SK-N-SH (cell line): ENCODE measurements around the gene SLC2A8. TPM values are rescaled to one million over a fixed set of nuclear protein-coding genes. Genes with fewer than 3 reads are reported as not detected.

Experiments
- CTCF ChIA-PET: fragments of 300-600, 350-600 bp; formaldehyde crosslinking; extraction: SDS; loops from one replicate; lab custom pipeline; 2021; lab: Yijun Ruan, JAX
- POLR2A ChIA-PET: fragments of 350-600 bp; sonication (Branson Sonifier 250); formaldehyde crosslinking; extraction: SDS; loops from one replicate; lab custom pipeline; 2020; ENCODE audit warnings: antibody characterized with exemption, inconsistent platforms; lab: Yijun Ruan, JAX
- DNase-seq: peaks from one replicate; pipeline ENCODE4 v3.0.0; 2012
- H2AFZ ChIP-seq: fragments of 200-600 bp; sonication (generic); 2 replicates; pipeline ENCODE4 v1.8.1; 2016; ENCODE audit warnings: antibody characterized with exemption, mild to moderate bottlenecking, low read depth
- H3F3A ChIP-seq: fragments of 200-600 bp; sonication (generic); replicated peaks from 2 replicates; pipeline ENCODE3; 2016; ENCODE audit warnings: antibody characterized with exemption, mild to moderate bottlenecking; ENCODE audit not compliant: insufficient read depth
- H3K27ac ChIP-seq, 2 experiments: fragments of 200-500 bp in 1 of 2; fragments of 200-600 bp in 1 of 2; sonication (Bioruptor generic) in 1 of 2; sonication (generic), shearing (Covaris generic) in 1 of 2; 2 replicates each; pipeline versions ENCODE4 v1.5.1 to v1.6.1; 2014 to 2016; ENCODE audit warnings: low read depth in 2 of 2, inconsistent platforms in 1 of 2, low read length in 1 of 2, mild to moderate bottlenecking in 1 of 2, mixed read lengths in 1 of 2
- H3K27me3 ChIP-seq: fragments of 200-600 bp; sonication (generic), shearing (Covaris generic); 2 replicates; pipeline ENCODE4 v1.6.1; 2016; ENCODE audit warnings: mixed run types; ENCODE audit not compliant: insufficient read depth
- H3K36me3 ChIP-seq, 2 experiments: fragments of 200-500 bp in 1 of 2; fragments of 200-600 bp in 1 of 2; sonication (Bioruptor generic) in 1 of 2; sonication (generic) in 1 of 2; replicated peaks in 1 of 2; 2 replicates each; pipeline versions ENCODE3 to v1.5.1; 2014 to 2016; ENCODE audit warnings: low read length in 1 of 2, mild to moderate bottlenecking in 1 of 2; ENCODE audit not compliant: insufficient read depth in 2 of 2, control insufficient read depth in 1 of 2
- H3K4me1 ChIP-seq, 2 experiments: fragments of 200-500 bp in 1 of 2; fragments of 200-600 bp in 1 of 2; sonication (Bioruptor generic) in 1 of 2; sonication (generic), shearing (Covaris generic) in 1 of 2; 2 replicates each; pipeline versions ENCODE4 v1.5.1 to v1.6.1; 2014 to 2016; ENCODE audit warnings: low read depth in 1 of 2, low read length in 1 of 2, mixed run types in 1 of 2; ENCODE audit not compliant: insufficient read depth in 2 of 2, control insufficient read depth in 1 of 2
- H3K4me2 ChIP-seq: fragments of 200-600 bp; sonication (generic), shearing (Covaris generic); 2 replicates; pipeline ENCODE4 v1.6.1; 2017; ENCODE audit warnings: mixed run types
- H3K4me3 ChIP-seq, 2 experiments: fragments of 200-500 bp in 1 of 2; fragments of 200-600 bp in 1 of 2; sonication (Bioruptor generic) in 1 of 2; sonication (generic), shearing (Covaris generic) in 1 of 2; 2 replicates each; pipeline versions ENCODE4 v1.5.1 to v1.8.1; 2014 to 2016; ENCODE audit warnings: low read depth in 2 of 2, inconsistent platforms in 1 of 2, low read length in 1 of 2, mild to moderate bottlenecking in 1 of 2, mixed read lengths in 1 of 2, moderate library complexity in 1 of 2
- H3K79me2 ChIP-seq: fragments of 200-600 bp; sonication (generic); 2 replicates; pipeline ENCODE4 v1.8.1; 2017; ENCODE audit warnings: mild to moderate bottlenecking; ENCODE audit not compliant: insufficient read depth
- H3K9ac ChIP-seq: fragments of 200-600 bp; sonication (generic); 2 replicates; pipeline ENCODE4 v1.6.1; 2017; ENCODE audit warnings: mixed run types
- H3K9me2 ChIP-seq: fragments of 200-600 bp; sonication (generic); 2 replicates; pipeline ENCODE4 v1.6.1; 2017; ENCODE audit warnings: mixed run types
- H3K9me3 ChIP-seq: fragments of 200-600 bp; sonication (generic); 2 replicates; pipeline ENCODE4 v1.6.1; 2017; ENCODE audit warnings: mixed run types, mild to moderate bottlenecking, moderate library complexity
- H4K20me1 ChIP-seq: fragments of 200-600 bp; sonication (generic); 2 replicates; pipeline ENCODE4 v1.6.1; 2017; ENCODE audit warnings: mild to moderate bottlenecking, mixed run types; ENCODE audit not compliant: insufficient read depth
- GABPA ChIP-seq: IDR thresholded peaks from 2 replicates; pipeline ENCODE4 v1.4.0; 2012; ENCODE audit warnings: low read depth, mild to moderate bottlenecking
- NFIC ChIP-seq: IDR thresholded peaks from 2 replicates; pipeline ENCODE4 v1.4.0; 2012; ENCODE audit warnings: borderline replicate concordance
- NRF1 ChIP-seq: IDR thresholded peaks from 2 replicates; pipeline ENCODE4 v1.6.1; 2012; ENCODE audit warnings: low read depth, mild to moderate bottlenecking, low read length
- POLR2AphosphoS5 ChIP-seq: IDR thresholded peaks from 2 replicates; pipeline ENCODE4 v1.6.1; 2012; ENCODE audit warnings: low read depth, low read length
- RCOR1 ChIP-seq: fragments of 150-350 bp; IDR thresholded peaks from 2 replicates; pipeline ENCODE4 v1.6.1; 2017; ENCODE audit warnings: antibody characterized with exemption, low read length
- SIN3A ChIP-seq: IDR thresholded peaks from 2 replicates; pipeline ENCODE4 v1.6.1; 2012; ENCODE audit warnings: low read depth, mild to moderate bottlenecking, low read length, moderate library complexity, borderline replicate concordance
- SMC3 ChIP-seq: IDR thresholded peaks from 2 replicates; pipeline ENCODE4 v1.6.1; 2012; ENCODE audit warnings: low read depth, low read length, improper control_type of control experiment
- WGBS: methylation state at CpG from one replicate; pipeline ENCODE4 v1.1.6; 2017; ENCODE audit warnings: low lambda C conversion rate; 5-methylcytosine and 5-hydroxymethylcytosine counted together
- polyA plus RNA-seq, 3 experiments: library from polyadenylated mRNA; depleted of rRNA; stranded (reverse); fragments of >200 nt; gene quantifications; 2 replicates each; pipeline ENCODE4 v1.2.3, GENCODE V29; 2012
- TF ChIP-seq, protein P1 (sequence below): IDR thresholded peaks from 2 replicates; pipeline ENCODE4 v1.4.0; 2012; ENCODE audit warnings: low read depth, borderline replicate concordance
- TF ChIP-seq, protein P2 (sequence below): IDR thresholded peaks from 2 replicates; pipeline ENCODE4 v1.6.1; 2012; ENCODE audit warnings: mild to moderate bottlenecking, low read depth, low read length, moderate library complexity
- TF ChIP-seq, protein P3 (sequence below): IDR thresholded peaks from 2 replicates; pipeline ENCODE4; 2012
- TF ChIP-seq, protein P4 (sequence below): fragments of 150-350 bp; IDR thresholded peaks from 2 replicates; pipeline ENCODE4 v1.6.1; 2016; ENCODE audit warnings: mild to moderate bottlenecking, low read depth, low read length
- TF ChIP-seq, protein P5 (sequence below): IDR thresholded peaks from 2 replicates; pipeline ENCODE4 v1.4.0; 2012; ENCODE audit warnings: low read depth, borderline replicate concordance
- TF ChIP-seq, protein P6 (sequence below): fragments of 200-600 bp; sonication (generic); IDR thresholded peaks from 2 replicates; pipeline ENCODE4 v1.6.1; 2017; ENCODE audit warnings: antibody characterized with exemption, mild to moderate bottlenecking, moderate library complexity

SLC2A8 gene
- polyA plus RNA-seq, 1 of the 3 experiments (the other 2 are of a cell fraction), result 15.1 TPM

DNA sequence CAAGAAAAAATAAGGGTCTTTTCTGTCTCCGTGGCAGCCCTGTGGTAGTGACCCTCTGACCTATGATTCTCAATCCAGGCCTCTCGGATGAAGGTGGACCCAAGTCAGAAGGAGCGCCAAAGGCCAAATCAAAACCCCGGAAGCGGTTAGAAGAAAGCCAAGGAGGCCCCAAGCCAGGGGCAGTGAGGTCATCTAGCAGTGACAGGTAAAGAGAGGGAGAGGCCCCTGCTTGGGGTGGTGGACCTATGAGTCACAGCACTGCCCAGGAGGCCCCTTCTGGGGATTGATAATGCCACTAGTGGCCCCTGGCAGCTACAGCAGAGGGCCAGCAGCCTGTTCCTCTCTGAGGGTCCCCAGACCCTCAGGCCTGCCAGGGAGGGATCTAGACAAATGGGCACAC, 6.4 kb upstream of the SLC2A8 start:
- Histone ChIP-seq H3K4me1 (peaks cover 0 to 9% of the 10 kb centered on the region in 2 experiments; a peak in 1 of 4 replicates), H3K27me3 (no peaks in the 10 kb centered on the region), H3F3A (peaks cover 34% of the 10 kb centered on the region), H2AFZ (no peak overlapping the region), H3K9ac (no peak overlapping the region), H3K36me3 (no peaks in the 10 kb centered on the region), H4K20me1 (no peaks in the 10 kb centered on the region; the same call in 1 of the 2 replicates), H3K4me2 (no peak overlapping the region), H3K9me2 (no peaks in the 10 kb centered on the region), H3K9me3 (no peaks in the 10 kb centered on the region), H3K27ac (no peak overlapping the region), H3K79me2 (no peaks in the 10 kb centered on the region), H3K4me3 (no peak overlapping the region)
- POLR2A ChIA-PET, result no interaction called here
- TF ChIP-seq POLR2AphosphoS5 (no peak), SIN3A (no peak), NRF1 (no peak), SMC3 (no peak), NFIC (no peak), RCOR1 (no peak), GABPA (no peak)
- TF ChIP-seq, protein P1, sequence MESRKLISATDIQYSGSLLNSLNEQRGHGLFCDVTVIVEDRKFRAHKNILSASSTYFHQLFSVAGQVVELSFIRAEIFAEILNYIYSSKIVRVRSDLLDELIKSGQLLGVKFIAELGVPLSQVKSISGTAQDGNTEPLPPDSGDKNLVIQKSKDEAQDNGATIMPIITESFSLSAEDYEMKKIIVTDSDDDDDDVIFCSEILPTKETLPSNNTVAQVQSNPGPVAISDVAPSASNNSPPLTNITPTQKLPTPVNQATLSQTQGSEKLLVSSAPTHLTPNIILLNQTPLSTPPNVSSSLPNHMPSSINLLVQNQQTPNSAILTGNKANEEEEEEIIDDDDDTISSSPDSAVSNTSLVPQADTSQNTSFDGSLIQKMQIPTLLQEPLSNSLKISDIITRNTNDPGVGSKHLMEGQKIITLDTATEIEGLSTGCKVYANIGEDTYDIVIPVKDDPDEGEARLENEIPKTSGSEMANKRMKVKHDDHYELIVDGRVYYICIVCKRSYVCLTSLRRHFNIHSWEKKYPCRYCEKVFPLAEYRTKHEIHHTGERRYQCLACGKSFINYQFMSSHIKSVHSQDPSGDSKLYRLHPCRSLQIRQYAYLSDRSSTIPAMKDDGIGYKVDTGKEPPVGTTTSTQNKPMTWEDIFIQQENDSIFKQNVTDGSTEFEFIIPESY, result no peak
- TF ChIP-seq, protein P2, sequence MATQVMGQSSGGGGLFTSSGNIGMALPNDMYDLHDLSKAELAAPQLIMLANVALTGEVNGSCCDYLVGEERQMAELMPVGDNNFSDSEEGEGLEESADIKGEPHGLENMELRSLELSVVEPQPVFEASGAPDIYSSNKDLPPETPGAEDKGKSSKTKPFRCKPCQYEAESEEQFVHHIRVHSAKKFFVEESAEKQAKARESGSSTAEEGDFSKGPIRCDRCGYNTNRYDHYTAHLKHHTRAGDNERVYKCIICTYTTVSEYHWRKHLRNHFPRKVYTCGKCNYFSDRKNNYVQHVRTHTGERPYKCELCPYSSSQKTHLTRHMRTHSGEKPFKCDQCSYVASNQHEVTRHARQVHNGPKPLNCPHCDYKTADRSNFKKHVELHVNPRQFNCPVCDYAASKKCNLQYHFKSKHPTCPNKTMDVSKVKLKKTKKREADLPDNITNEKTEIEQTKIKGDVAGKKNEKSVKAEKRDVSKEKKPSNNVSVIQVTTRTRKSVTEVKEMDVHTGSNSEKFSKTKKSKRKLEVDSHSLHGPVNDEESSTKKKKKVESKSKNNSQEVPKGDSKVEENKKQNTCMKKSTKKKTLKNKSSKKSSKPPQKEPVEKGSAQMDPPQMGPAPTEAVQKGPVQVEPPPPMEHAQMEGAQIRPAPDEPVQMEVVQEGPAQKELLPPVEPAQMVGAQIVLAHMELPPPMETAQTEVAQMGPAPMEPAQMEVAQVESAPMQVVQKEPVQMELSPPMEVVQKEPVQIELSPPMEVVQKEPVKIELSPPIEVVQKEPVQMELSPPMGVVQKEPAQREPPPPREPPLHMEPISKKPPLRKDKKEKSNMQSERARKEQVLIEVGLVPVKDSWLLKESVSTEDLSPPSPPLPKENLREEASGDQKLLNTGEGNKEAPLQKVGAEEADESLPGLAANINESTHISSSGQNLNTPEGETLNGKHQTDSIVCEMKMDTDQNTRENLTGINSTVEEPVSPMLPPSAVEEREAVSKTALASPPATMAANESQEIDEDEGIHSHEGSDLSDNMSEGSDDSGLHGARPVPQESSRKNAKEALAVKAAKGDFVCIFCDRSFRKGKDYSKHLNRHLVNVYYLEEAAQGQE, result no peak
- TF ChIP-seq, protein P3, sequence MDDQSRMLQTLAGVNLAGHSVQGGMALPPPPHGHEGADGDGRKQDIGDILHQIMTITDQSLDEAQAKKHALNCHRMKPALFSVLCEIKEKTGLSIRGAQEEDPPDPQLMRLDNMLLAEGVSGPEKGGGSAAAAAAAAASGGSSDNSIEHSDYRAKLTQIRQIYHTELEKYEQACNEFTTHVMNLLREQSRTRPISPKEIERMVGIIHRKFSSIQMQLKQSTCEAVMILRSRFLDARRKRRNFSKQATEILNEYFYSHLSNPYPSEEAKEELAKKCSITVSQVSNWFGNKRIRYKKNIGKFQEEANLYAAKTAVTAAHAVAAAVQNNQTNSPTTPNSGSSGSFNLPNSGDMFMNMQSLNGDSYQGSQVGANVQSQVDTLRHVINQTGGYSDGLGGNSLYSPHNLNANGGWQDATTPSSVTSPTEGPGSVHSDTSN, result no peak
- TF ChIP-seq, protein P4, sequence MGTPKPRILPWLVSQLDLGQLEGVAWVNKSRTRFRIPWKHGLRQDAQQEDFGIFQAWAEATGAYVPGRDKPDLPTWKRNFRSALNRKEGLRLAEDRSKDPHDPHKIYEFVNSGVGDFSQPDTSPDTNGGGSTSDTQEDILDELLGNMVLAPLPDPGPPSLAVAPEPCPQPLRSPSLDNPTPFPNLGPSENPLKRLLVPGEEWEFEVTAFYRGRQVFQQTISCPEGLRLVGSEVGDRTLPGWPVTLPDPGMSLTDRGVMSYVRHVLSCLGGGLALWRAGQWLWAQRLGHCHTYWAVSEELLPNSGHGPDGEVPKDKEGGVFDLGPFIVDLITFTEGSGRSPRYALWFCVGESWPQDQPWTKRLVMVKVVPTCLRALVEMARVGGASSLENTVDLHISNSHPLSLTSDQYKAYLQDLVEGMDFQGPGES, result no peak
- TF ChIP-seq, protein P5, sequence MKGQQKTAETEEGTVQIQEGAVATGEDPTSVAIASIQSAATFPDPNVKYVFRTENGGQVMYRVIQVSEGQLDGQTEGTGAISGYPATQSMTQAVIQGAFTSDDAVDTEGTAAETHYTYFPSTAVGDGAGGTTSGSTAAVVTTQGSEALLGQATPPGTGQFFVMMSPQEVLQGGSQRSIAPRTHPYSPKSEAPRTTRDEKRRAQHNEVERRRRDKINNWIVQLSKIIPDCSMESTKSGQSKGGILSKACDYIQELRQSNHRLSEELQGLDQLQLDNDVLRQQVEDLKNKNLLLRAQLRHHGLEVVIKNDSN, result no peak
- TF ChIP-seq, protein P6, sequence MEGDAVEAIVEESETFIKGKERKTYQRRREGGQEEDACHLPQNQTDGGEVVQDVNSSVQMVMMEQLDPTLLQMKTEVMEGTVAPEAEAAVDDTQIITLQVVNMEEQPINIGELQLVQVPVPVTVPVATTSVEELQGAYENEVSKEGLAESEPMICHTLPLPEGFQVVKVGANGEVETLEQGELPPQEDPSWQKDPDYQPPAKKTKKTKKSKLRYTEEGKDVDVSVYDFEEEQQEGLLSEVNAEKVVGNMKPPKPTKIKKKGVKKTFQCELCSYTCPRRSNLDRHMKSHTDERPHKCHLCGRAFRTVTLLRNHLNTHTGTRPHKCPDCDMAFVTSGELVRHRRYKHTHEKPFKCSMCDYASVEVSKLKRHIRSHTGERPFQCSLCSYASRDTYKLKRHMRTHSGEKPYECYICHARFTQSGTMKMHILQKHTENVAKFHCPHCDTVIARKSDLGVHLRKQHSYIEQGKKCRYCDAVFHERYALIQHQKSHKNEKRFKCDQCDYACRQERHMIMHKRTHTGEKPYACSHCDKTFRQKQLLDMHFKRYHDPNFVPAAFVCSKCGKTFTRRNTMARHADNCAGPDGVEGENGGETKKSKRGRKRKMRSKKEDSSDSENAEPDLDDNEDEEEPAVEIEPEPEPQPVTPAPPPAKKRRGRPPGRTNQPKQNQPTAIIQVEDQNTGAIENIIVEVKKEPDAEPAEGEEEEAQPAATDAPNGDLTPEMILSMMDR, result no peak
- WGBS, result 96% methylated on average over 5 of the region's 5 CpGs
- no peak for DNase-seq
- CTCF ChIA-PET, result no interaction called here
